Heart left ventricle (tissue), 16 donors: ENCODE data around the gene SFT2D2. TPM values are rescaled to one million over a fixed set of nuclear protein-coding genes. Genes with fewer than 3 reads are reported as not detected.

Experiments used
- ATAC-seq, 4 donors: fragments of 200-7000 bp; cut with Tn5 transposase; one replicate each; pipeline ENCODE4 v1.9.1; 2020 to 2022; ENCODE audit warnings: moderate library complexity in 4 of 4, mild to moderate bottlenecking in 3 of 4, moderate number of reproducible peaks in 1 of 4
- DNase-seq, 5 donors: peaks; one replicate each; pipeline ENCODE4 v3.0.0-alpha.2; 2020
- H3K27ac ChIP-seq, 12 donors: fragments of 200-600 bp; sonication (generic) in 4 of 12; one replicate each; pipeline versions ENCODE4 v1.5.0 to v1.8.0; 2016 to 2022; ENCODE audit warnings: mild to moderate bottlenecking in 2 of 12
- H3K27me3 ChIP-seq, 9 donors: fragments of 200-600 bp; sonication (generic) in 2 of 9; one replicate each; pipeline versions ENCODE4 v1.5.1 to v1.8.0; 2016 to 2022; ENCODE audit warnings: mild to moderate bottlenecking in 3 of 9
- H3K36me3 ChIP-seq, 9 donors: fragments of 200-600 bp; sonication (generic) in 2 of 9; one replicate each; pipeline versions ENCODE4 v1.5.0 to v1.8.0; 2018 to 2022; ENCODE audit warnings: mild to moderate bottlenecking in 2 of 9
- H3K4me1 ChIP-seq, 12 donors: fragments of 200-600 bp; sonication (generic) in 4 of 12; one replicate each; pipeline versions ENCODE4 v1.5.0 to v1.8.0; 2016 to 2022; ENCODE audit warnings: mild to moderate bottlenecking in 3 of 12
- H3K4me3 ChIP-seq, 12 donors: fragments of 200-600 bp; sonication (generic) in 4 of 12; one replicate each; pipeline versions ENCODE4 v1.5.0 to v1.8.0; 2017 to 2022; ENCODE audit warnings: mild to moderate bottlenecking in 9 of 12, moderate library complexity in 4 of 12
- H3K9me3 ChIP-seq, 12 donors: fragments of 200-600 bp; sonication (generic) in 4 of 12; one replicate each; pipeline versions ENCODE4 v1.5.0 to v1.8.0; 2016 to 2022; ENCODE audit warnings: mild to moderate bottlenecking in 1 of 12
- CTCF ChIP-seq, 12 donors: fragments of 200-600 bp; sonication (generic) in 4 of 12; IDR thresholded peaks; one replicate each; pipeline versions ENCODE4 v1.5.0 to v1.8.0; 2018 to 2022; ENCODE audit warnings: antibody characterized with exemption in 12 of 12, mild to moderate bottlenecking in 5 of 12
- POLR2A ChIP-seq, 2 donors: fragments of 450-650 bp; IDR thresholded peaks; one replicate each; pipeline ENCODE4 v1.6.1; 2017; ENCODE audit warnings: antibody characterized with exemption in 2 of 2, mild to moderate bottlenecking in 2 of 2, moderate library complexity in 2 of 2
- WGBS, 4 donors: extraction: QIAGEN DNeasy Blood & Tissue Kit in 2 of 4; methylation state at CpG; one replicate each; pipeline versions ENCODE4 v1.1.5 to v1.1.7; 2013 to 2018; 5-methylcytosine and 5-hydroxymethylcytosine counted together
- intact Hi-C, 10 donors: fragments of 100-400 bp; cut with DNase I; formaldehyde crosslinking; loops; one replicate each; pipeline versions ENCODE4 v1.11.1 to v1.14.2; 2022
- polyA plus RNA-seq, 2 donors: library from polyadenylated mRNA; stranded (reverse); fragments of 200-250 nt; gene quantifications; one replicate each; pipeline ENCODE4 v1.2.3, GENCODE V29; 2013
- total RNA-seq, 9 donors: library from RNA; depleted of rRNA in 2 of 9; stranded (reverse); fragments of >200 nt in 2 of 9; fragmentation: NEBNext Ultra II Directional in 3 of 9; extraction: Animal tissue kit (Norgen Biotek cat#: 25700) in 3 of 9; gene quantifications; one replicate each; pipeline versions ENCODE4 v1.1.0 to v1.2.4, GENCODE V29; 2016 to 2023
- donor health status: ischemic (EF 13 %, LVEDD 7.1; RV severe dilation, severe dysfunction).
- donor health status: healthy with polysubstance abuse.
- donor health status: DM: no; HTN: yes; CAD: no.
- donor health status: DM: no; HTN: no; CAD: no.
- donor health status: ischemic (EF 25% LVEDD 6.9; RV normal size, moderate dysfunction).
- donor health status: ischemic (EF 25% LVEDD 5.7; RV mildly dilated, moderate dysfunction).
- donor health status: healthy.
- donor health status: DM: yes; HTN: yes; CAD: no.
- donor health status: ischemic (EF 35%, LVEDD 5.7; RV mildly dilated, moderate dysfunction).
- donor health status: nonischemic (EF 11% LVEDD 7.7; RV severe dilation, severe dysfunction).
- donor health status: DM: yes; HTN: yes; CAD: no.
- donor health status: PGD.
- donor health status: ischemic (EF 29% LVEDD 5.4; RV normal size, mild dysfunction).
- donor health status: nonischemic (EF 23%, LVEDD 6.1; RV moderate dilation, normal function).

SFT2D2 gene
- total and polyA plus RNA-seq, 11 donors, result 2.7 to 48.7 (median 14.7) TPM

- TF ChIP-seq CTCF (IDR thresholded peaks at IDR 0.05), result no peak
- no peak for TF ChIP-seq POLR2A (IDR thresholded peaks at IDR 0.05)
- ATAC-seq, result no peak
- WGBS, 4 donors, result 93 to 100% (median 99%) methylated on average over 4 of the region's 4 CpGs
- peaks cover 0 to 56% (median 28%) of the 10 kb centered on the region in 12 donors for H3K4me1 ChIP-seq
- intact Hi-C loops, result loop anchor here in 4 of 10 donors (5.0 kb wide), 1 partner anchor 53 kb away; the partner anchor contains the start of gene TIPRL (in 4 of the 4)
- DNase-seq, result no peak
- no peak overlapping the region for H3K4me3 ChIP-seq
- H3K27me3 ChIP-seq, result no peaks in the 10 kb centered on the region
- H3K9me3 ChIP-seq, result no peaks in the 10 kb centered on the region
- peaks cover 0 to 52% (median 37%) of the 10 kb centered on the region in 9 donors for H3K36me3 ChIP-seq
- peak overlapping the region in 1 of 12 donors; percentile 89 for H3K27ac ChIP-seq
Measured at GRCh38 chr1:168229893-168230292, 4.1 kb downstream of the SFT2D2 start.

GRCh38 chr1:168230709-168231108, 4.9 kb downstream of the SFT2D2 start:
- Histone ChIP-seq H3K27ac (no peak overlapping the region), H3K36me3 (peaks cover 0 to 59% (median 45%) of the 10 kb centered on the region in 9 donors), H3K27me3 (no peaks in the 10 kb centered on the region), H3K9me3 (no peaks in the 10 kb centered on the region), H3K4me1 (peaks cover 0 to 58% (median 32%) of the 10 kb centered on the region in 12 donors), H3K4me3 (no peak overlapping the region)
- intact Hi-C loops, result no loop called here
- no peak for ATAC-seq
- DNase-seq, result no peak
- TF ChIP-seq CTCF (IDR thresholded peaks at IDR 0.05) (no peak), POLR2A (IDR thresholded peaks at IDR 0.05) (no peak)
- WGBS, 4 donors, result 95 to 100% (median 97%) methylated on average over 3 of the region's 3 CpGs

GRCh38 chr1:168234846-168235547, 9.2 kb downstream of the SFT2D2 start:
- H3K27me3 ChIP-seq, result no peaks in the 10 kb centered on the region
- WGBS, 4 donors, result 92 to 95% (median 93%) methylated on average over 8 of the region's 8 CpGs
- intact Hi-C loops, result no loop called here
- peak; percentile 46 to 67 (median 63) for ATAC-seq
- H3K36me3 ChIP-seq, result peaks cover 0 to 97% (median 88%) of the 10 kb centered on the region in 9 donors
- no peak overlapping the region for H3K27ac ChIP-seq
- TF ChIP-seq POLR2A (IDR thresholded peaks at IDR 0.05) (no peak), CTCF (IDR thresholded peaks at IDR 0.05) (peak; percentile 31 to 59 (median 46))
- H3K9me3 ChIP-seq, result no peaks in the 10 kb centered on the region
- DNase-seq, result no peak
- H3K4me3 ChIP-seq, result no peak overlapping the region
- H3K4me1 ChIP-seq, result peaks cover 0 to 29% (median 9%) of the 10 kb centered on the region in 12 donors

GRCh38 chr1:168235548-168235885, 9.7 kb downstream of the SFT2D2 start:
- no peak for DNase-seq
- TF ChIP-seq CTCF (IDR thresholded peaks at IDR 0.05) (no peak), POLR2A (IDR thresholded peaks at IDR 0.05) (no peak)
- H3K27ac ChIP-seq, result peak overlapping the region in 1 of 12 donors; percentile 35
- no peaks in the 10 kb centered on the region for H3K27me3 ChIP-seq
- intact Hi-C loops, result no loop called here
- H3K36me3 ChIP-seq, result peaks cover 0 to 99% (median 93%) of the 10 kb centered on the region in 9 donors
- no peaks in the 10 kb centered on the region for H3K9me3 ChIP-seq
- ATAC-seq, result peak in 1 of 4 donors; percentile 20
- no peak overlapping the region for H3K4me3 ChIP-seq
- H3K4me1 ChIP-seq, result peaks cover 0 to 27% (median 9%) of the 10 kb centered on the region in 12 donors
